ENCODE measurements around the gene ACSS3.
"Not testable (repeated sequence)": the region's sequence is repeated elsewhere in the genome, so short reads cannot be mapped to it uniquely, and the experiment has no call there.

ACSS3 gene

DNA sequence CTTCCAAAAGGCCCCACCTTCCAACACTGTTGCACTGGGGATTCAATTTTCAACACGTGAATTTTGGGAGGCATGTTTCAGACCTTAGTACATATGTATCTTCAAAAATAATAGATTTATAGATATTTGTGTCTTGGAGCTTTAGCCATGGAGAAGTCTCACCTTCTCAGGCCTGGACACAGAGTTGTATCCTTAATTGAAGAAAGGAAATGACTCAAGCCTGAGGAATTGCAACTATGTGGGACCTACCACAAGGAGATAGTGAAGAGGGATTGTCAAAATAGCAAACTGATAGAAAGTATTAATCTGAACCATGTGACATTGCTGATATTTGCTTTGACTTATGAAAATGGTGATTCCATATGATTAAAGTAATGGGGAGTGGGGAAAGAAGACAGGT is 89.8 kb downstream of the ACSS3 start:
- DNase-seq (ENCODE audit: low spot score) = no peak

DNA sequence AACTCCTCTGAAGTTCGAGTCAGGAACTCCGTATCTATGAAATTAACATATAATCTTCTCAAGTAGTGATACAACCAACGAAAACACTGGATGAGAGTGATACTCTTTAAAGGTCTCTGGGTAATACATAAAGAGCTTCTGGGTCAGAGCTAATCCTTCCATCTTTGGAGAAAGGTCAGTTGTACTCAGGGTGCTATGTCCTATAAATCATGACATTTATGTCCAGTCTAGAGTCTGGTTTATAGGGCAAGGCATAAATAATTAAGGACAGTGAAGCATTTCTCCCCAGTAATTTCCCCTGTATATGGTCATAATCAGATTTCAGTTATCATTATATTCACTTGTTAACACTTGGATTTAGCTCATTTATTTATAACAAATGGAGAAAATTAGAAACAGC is 90.6 kb downstream of the ACSS3 start:
- no peak for DNase-seq (ENCODE audit: low spot score)

DNA sequence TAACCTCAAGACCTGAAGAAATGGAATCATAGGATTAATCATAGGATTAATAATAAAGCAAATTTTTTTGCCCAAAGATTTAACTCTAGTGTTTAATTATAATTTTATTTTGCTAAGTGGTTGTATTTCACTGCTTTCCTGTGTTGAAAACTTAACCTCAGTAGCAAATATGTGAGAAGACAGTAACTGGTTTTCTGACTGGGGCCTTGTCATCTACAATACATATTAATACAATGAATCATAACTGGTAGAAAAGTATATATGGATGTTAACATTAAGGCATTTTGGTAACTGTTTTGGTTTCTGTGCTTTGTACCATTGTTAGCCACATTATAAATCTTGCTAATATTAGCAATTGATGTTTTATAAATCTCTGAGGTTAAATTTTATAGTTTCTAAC is 92.2 kb downstream of the ACSS3 start:
- DNase-seq (ENCODE audit: low spot score) = no peak

DNA sequence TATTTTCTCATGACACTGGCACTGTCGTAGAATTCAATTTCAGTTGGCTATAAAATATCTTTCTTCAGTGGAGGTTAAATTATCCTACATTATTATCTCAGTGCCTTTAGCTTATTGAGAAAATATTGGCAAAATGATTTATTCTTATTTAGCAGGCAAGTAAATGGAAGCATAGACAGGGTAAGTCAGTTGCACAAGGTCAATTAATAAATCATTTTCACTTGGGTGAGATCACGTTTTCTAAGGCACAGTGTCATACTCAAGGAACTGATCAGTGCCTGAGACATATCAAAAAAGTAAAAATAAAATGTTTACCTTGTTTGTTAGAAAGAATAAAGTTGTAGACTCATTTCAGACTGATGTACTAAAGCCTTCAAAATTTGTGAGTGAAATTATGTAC is 95.0 kb downstream of the ACSS3 start:
- no peak for DNase-seq (ENCODE audit: low spot score)

DNA sequence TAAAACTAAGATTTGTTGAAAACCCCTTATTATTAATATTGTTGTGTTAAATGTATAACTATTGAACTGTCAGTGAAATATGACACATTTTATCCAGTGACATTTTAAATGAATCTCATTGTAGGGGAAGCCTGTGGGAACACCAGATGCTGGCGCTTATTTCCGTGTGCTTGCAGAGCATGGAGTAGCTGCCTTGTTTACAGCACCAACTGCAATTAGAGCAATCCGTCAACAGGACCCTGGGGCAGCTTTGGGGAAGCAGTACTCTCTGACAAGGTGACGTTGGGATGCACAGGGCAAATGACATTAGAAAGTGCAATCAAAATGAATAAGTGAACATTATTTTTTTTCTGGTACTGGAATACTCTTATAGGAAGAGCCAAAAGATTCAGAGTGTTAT is 96.8 kb downstream of the ACSS3 start:
- no peak for DNase-seq (ENCODE audit: low spot score)

DNA sequence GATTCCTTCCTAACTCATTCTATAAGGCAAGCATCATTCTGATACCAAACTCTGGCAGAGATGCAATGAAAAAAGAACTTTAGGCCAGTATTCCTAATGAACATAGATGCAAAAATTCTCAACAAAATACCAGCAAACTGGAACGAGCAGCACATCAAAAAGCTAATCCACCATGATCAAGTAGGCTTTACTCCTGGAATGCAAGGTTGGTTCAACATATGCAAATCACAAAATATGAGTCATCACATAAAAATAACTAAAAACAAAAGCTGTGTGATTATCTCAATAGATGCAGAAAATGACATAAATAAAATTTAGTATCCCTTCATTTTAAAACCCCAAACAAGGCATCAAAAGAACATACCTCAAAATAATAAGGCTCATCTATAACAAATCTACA is 98.9 kb downstream of the ACSS3 start:
- DNase-seq (ENCODE audit: low spot score) = no peak

DNA sequence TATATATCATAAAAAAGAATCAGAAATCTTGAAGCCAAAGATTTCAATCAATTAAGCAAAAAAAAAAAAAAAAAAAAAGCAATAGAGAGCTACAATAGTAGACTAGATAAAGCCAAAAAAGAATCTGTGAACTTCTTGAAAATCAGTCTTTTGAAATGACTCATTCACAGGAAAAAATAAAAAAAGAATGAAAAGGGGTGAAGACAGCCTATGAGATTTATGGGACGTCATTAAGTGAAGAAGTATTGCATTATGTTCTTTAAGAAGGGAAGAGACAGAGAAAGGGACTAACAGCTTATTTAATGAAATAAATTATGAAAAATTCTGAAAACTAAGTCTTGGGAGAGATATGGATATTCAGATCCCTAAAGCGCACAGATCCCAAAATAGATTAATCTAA is 103.8 kb downstream of the ACSS3 start:
- no peak for DNase-seq (ENCODE audit: low spot score)

DNA sequence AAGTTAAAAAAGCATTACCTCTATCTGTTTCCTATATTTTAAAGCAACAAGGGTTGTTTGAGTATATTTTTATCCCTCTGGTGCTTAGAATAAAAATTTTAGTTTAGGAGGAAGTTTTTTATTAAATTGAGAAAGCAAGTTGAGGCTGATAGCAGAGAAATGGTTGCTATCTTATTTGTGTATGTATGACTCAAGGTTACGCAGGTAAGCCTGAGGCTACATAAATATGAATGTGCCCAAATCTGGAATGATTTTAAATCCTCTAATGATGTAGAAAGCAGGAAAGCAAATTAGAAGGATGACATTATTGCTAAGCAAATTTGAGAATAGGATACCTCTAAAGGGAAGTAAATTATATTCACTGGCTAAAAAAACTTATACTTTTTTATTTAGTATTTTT is 109.8 kb downstream of the ACSS3 start:
- no peak for DNase-seq (ENCODE audit: low spot score)

DNA sequence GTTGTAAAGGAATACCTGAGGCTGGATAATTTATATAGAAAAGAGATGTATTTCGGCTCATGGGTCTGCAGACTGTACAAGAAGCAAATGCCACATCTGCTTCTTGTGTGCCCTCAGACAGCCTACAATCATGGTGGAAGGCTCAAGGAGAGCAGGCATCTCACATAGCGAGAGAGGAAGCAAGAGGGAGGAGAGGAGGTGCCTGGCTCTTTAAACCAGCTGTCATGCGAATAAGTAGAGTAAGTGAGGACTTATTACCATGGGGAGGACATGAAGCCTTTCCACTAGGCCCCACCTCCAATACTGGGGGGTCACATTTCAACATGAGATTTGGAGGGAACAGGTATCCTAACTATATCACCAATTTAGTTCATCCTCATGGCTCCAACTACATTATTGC is 118.7 kb downstream of the ACSS3 start:
- no peak for DNase-seq (ENCODE audit: low spot score)

DNA sequence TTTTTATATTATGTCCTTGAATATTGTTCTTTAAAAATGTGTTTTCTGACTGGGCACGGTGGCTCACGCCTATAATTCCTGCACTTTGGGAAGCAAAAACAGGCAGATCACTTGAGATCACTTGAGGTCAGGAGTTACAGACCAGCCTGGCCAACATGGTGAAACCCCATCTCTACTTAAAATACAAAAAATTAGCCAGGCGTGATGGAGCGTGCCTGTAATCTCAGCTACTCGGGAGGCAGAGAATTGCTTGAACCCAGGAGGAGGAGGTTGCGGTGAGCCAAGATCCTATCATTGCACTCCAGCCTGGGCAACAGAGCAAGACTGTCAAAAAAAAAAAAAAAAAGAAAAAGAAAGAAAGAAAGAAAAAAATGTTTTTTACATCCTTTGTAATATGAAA is 122.7 kb downstream of the ACSS3 start:
- not testable (repeated sequence) for DNase-seq (ENCODE audit: low spot score)

DNA sequence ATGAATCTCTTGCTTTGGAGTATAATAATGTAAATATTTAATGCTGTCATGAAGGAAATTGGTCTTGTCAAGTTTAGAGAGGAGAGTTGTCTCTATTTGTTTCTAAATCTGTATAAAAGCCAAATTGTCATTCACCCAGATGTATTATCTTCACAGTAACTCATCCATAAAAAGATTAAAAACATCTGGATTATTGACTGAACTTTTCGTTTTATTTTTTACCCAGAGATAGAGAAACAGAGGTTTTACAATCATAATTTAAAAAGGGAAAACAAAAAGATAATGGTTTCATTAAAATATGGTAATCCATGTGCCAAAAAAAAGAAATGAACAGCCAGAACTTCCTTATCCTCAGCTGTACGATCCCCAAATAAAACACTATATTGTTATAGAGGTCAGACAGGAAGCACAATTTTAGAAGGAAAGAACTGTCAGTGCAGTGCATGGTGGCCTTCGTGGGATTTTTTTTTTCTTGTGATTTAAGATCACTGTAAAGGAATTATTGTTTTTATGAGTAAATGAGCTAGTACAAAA is 125.9 kb downstream of the ACSS3 start:
- no peak for DNase-seq (ENCODE audit: low spot score)

DNA sequence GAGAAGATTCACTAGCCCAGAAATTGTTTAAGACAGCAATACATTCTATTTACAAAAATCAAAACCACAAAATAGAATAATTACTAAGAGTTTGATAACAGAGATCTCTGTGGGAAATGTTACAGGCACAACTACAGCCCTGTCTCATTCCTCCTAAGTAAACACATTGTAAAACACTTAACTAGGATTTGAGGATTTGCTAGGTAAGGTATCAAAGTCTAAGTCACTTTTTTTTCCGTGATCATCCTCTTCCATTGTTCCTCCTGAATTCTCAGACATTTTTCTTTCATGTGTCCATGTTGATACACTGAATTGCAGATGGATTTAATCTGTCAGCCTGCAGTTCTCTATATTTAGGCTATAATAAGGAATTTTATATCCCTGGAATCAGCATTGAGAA is 127.5 kb downstream of the ACSS3 start:
- DNase-seq (ENCODE audit: low spot score) = no peak

DNA sequence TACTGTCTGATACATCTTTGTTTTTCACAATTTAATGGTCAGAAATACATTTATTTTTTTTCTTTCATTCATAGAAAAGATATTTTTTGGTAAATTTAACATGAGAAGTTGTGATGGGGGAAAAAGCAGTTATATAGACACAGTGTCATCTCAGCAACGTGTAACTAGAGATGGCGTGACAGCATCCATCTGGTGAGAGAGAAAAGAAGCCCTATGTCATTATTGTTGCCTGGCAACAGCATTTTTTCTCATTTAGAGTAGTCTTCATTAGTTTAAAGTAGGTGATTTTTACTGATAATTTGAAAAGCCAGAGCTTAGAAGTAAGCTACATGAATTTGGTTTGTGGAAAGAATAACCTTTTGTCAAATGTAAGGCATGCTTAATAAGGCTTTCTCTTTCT is 128.6 kb downstream of the ACSS3 start:
- no peak for DNase-seq (ENCODE audit: low spot score)

DNA sequence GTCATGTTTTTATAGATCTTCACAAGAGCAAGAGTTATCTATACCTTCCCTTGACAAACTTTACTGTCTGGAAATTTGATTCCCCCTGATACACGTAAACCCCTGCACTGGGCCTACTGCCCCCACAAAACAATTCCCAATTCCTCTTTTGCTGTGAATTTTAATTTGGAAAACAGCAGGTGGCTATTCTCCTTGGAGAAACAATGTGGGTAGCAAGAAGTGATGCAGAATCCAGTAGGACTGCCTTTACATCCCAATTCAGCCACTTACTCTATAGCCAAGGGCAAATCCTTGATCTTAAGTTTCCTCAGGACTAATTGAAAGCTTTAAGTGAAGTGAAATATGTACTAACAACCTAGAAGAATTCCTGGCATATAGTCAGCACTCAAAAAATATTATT is 129.3 kb downstream of the ACSS3 start:
- DNase-seq (ENCODE audit: low spot score) = no peak

DNA sequence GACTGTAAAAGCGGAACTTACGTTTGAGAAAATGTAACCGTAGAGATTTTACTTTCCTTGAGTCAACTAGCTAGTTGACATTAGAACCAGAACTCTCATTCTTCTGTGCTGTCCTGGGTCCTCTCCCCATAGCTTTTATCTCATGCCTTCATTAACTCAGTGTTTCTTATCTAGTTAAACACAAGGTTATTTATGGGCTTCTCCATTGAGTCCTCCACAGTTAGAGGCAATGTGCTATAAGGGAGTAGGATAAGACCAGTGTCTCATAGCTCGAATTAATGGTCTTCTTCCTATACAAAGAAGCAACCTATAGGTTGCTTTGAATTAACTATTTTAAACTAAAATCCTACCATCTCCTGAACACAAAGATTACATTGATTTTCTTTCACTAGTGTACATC is 129.8 kb downstream of the ACSS3 start:
- no peak for DNase-seq (ENCODE audit: low spot score)

DNA sequence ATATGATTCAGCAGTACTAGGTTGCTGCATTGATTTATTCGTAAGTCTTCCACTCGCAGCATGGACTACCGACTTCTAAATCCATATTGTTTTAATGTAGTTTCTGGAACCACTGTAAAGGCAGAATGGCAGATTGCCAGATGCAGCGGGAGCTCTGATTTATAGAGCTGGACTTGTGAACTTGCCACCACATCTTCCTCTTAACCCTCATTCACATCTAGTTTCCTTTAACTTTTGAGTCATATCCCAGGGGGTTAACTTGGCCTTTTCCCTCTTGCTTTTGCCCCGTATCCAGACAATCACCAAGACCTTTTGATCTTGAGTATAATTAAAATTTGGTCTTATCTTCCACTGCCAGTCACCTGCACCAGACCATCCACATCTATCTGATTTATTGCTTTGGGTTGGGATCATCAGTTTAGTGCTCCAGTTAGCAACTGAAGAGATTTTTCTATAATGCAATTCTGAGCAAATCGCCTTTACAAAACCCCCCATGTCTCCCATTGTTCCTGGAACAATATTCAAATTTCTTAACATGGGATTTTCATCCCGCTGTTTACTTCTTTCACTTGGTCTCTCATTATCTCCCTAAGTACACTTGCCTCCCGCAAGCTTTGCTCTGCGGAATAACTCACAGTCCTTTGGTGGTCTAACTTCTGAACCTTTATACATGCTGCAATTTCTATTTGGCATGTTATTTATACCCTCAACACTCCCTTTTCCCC is 130.5 kb downstream of the ACSS3 start:
- DNase-seq (ENCODE audit: low spot score) = peak; percentile 6

DNA sequence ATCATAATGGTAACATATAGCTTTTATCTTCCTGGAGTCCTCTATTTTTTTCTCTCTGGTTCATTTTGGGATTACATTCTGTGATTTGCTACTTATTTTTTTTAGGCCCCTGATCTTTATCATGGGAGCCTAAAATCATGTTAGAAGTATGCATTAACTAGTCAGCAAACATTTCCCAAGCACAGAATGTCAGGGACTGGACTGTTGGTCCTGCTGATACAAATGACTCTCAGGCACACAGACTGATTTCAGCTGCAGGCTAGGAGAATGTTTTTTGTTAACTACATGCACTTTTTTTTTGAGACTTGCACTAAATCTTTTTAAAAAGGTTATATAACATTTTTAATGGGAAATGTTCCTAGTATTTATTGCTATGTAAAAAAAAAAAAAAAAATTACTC is 131.1 kb downstream of the ACSS3 start:
- no peak for DNase-seq (ENCODE audit: low spot score)

DNA sequence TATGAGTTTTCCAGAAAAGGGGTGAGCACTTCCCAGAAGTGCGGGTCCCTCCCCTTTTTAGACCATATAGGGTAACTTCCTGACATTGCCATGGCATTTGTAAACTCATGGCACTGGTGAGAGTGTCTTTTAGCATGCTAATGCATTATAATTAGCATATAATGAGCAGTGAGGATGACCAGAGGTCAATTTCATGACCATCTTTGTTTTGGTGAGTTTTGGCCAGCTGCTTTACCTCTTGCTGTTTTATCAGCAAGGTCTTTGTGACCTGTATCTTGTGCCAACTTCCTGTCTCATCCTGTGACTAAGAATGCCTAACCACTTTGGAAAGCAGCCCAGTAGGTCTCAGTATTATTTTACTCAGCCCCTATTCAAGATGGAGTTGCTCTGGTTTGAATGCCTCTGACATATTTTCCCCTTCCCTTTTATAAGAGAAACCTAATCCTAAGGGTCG is 131.9 kb downstream of the ACSS3 start:
- DNase-seq (ENCODE audit: low spot score) = not testable (repeated sequence)

DNA sequence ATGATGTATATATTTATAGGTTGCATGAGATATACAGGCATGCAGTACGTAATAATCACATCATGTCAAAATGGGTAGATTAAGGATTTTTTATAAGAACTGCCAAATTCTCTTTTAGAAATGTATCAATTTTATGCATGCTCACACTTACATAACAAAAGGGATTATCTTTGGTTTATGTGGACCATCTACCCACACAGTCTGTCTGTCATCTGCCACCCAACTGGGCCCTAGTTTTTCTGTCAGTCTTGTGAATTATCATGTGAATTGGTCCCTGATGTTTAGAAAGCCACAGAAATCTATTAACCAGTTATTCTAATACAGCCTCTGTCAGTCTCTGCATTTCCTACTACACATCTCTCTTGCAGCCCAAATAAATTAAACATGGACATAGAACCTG is 133.4 kb downstream of the ACSS3 start:
- DNase-seq (ENCODE audit: low spot score) = no peak

DNA sequence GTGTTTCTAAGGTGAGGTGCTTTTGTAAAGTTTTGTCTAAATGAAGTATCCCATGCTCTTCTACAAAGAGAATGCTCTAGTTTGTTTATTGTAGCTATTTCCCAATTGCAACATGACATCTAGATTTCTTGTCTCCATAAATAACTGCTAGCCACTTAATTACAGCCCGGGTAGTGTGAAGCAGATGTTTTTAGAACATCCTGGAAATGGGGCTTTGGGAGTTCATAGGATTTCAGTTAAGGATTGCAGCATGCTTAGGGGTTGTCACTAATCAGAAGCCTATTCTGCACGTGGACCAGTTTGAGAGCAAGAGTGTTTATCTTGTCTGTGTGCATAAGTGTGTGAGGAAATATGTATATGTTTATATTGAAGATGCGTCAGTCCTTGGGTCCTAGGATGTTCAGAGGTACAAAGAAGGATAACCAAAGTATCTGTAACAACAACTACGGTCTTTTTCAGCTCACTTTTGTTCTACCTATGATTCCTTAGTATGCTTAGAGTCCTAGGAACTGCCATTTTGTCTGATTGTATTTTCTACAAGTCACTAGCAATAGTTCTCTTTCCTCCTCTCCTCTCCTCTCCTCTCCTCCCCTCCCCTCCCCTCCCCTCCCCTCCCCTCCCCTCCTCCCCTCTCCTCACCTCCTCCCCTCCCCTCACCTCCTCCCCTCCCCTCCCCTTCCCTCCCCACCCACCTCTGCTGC is 135.3 kb downstream of the ACSS3 start:
- DNase-seq (ENCODE audit: low spot score) = no peak

DNA sequence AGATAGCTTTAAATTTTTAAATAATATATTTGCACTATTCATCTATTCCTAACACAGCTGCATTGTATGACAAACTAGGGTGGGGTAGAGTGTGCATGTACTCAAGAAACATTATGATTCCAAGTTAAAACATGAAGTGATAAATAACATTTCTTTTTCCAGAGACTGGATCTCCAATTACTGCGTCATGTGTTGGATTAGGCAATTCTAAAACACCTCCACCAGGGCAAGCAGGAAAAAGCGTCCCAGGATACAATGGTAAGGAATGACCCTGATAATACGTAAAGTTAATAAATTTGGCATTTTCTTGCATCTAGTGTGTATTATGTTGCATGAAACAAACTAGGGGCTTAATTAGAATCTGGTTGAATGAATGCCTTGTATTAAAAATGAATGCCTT is 138.9 kb downstream of the ACSS3 start:
- DNase-seq (ENCODE audit: low spot score) = no peak

DNA sequence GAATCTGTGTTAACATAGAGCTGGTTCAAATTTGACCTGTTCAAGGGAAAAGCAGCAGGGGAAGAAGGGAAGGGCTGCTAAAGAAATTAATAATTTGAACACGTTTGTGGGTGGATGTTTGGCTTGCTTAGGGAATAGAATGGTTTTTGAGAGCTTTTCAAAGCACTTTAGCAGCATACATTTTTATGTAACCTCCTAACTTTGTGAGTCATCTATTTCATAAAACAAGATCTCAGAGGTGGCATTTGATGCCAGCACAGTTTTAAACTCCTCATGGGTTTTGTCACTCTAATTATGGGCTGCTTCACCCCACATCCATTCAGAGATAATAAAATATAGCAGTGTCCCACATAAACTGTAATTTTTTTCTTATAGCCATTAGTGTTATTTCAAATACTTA is 143.8 kb downstream of the ACSS3 start:
- no peak for DNase-seq (ENCODE audit: low spot score)

DNA sequence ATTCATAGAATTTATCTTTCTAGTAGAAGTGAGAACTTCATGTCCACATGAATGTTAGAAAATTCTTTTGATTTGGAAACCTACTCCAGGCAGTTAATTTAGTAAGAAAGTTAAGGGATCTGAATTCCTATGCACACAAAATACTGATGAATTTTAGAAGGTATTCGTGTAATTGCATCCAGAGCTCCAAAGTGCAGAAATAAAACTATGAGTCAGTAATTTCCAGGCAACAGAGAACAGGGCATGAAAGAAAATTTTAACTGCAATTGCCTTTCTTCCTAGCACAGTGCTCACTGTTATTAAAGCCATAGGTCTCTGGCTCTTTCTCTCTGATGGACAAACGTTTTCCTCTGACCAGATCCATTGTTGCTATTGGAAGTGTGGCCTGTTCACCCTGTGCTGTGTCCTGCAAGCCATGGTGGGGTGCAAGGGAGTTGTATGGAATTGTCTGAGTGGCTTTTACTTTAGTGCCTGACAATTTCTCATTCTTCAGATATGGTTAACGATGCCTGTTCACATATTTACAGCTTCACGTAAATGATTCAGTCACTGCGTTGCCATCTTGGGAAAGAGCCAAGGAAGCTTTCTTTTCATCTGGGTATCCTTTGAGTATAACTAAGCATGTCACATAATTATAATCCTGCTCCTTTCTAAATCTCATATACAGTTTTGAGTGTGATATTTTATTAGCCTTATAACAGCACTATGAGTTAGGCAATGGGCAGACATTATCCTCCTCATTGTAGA is 145.1 kb downstream of the ACSS3 start:
- no peak for DNase-seq (ENCODE audit: low spot score)

Measured in COLO829 (cell line).